GM21526 (cell line): ENCODE results near the gene ATL2.
"Not testable (repeated sequence)": the region's sequence is repeated elsewhere in the genome, so short reads cannot be mapped to it uniquely, and the experiment has no call there.

ENCODE experiments used
- ATAC-seq: cut with Tn5 transposase; IDR thresholded peaks from one replicate; pipeline ENCODE4 v1.9.1; 2021; ENCODE audit warnings: moderate library complexity; ENCODE audit not compliant: unreplicated experiment, low FRiP score

The ATL2 gene

DNA sequence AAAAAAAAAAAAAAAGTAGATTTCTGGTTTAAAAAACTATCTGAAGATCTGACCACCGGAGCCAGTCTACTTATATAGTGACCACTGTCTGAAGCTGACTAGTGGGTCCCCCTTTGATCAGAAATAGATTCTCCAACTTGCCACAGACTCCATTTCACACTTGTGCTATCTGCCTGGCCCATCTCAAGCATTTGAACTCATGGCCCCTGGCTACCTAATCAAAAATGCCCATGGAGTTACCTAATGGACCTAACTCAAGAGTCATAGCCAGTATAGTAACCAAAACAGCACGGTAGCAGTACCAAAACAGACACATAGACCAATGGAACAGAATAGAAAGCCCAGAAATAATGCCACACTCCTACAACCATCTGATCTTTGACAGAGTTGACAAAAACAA is 17.0 kb upstream of the ATL2 start:
- no peak for ATAC-seq

DNA sequence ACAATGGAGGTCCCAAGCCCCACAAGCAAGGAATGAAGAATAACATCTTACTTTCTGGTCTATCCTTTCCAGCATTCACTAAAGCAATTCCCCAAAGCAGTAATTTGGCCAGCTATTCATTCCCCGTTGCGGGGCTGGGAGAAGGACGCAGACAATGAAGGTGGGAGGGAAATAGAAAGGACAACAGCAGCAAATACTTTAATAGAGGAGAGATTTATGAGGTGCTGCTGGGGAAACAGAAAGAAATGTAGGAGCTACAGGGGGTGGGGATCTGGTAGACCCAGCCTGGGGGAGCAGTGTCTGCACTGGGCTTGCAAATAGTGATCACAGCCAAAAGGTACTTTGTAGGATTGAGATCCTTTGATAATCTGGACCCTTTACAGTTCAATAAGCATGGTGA is 13.9 kb upstream of the ATL2 start:
- ATAC-seq: no peak

GRCh38 chr2:38387887-38388286 is 10.8 kb upstream of the ATL2 start:
- ATAC-seq: no peak

DNA sequence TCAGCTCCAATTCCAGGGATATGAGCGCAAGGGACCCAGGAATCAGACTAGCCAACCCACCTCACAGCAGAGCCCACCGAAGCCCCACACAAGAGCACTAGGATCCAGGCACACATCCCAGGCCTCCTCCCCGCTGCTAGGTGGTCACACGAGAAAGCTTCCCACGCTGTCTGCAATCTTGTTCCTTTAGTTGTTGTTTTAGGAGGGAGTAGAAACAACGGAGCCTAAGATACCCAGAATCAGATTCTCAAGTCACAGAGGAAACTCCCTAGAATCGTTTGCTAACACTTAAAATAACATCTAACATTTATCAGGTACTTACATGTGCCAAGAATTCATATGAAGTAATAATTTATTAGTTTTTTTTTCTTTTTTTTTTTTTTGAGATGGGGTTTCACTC is 9.7 kb upstream of the ATL2 start:
- ATAC-seq: no peak

DNA sequence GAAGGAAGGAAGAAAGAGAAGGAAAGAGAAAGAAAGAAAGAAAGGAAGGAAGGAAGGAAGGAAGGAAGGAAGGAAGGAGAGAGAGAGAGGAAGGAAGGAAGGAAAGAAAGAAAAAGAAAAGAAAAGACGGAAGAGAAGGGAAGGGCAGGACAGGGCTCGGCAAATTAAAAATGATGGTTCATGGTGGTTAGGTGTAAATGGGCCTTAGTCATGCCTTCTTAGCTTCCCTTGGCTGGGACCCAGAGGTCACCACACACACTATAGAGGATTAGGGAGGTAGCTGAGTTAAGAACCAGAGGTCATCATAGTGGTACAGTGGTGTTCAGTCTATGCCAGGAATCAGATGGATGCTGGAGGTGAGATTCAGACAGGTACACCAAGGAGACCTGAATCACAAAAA is 9.3 kb upstream of the ATL2 start:
- ATAC-seq: no peak

DNA sequence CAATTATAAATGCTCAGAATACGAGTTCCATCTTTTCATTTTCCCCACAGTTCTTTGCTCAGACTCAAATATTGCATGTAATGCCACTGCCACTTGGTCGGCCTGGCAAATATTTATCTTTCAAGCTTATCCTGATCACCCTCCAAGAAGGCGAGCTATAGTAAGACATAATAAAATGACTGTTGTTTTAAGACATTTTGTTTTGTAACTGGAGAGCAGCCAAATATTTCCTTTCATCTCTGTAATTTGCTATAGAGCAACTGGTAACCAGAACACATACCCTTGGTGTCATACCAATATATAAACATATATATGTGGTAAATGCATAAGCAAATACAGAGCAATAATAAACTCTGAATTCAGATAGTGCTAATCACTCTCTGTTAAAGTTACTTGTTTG is 7.3 kb upstream of the ATL2 start:
- ATAC-seq: no peak

DNA sequence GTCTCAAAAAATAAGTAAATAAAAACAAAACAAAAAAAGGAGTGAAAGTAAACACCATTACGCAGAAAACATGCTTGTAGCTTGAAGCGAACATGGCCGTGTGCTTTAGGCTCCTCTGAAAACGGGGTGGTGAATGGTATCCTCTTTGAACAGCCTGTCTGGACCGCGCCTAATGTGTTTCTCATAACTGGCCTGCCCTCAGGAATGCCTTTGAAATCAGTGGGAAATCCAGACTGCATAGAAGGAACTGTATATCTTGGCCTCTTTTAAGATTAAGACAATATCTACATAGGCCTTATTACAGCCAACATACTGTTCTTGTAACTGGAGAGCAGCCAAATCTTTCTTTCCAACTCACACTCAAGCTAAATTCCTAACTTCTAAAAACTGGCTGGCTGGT is 6.7 kb upstream of the ATL2 start:
- ATAC-seq: not testable (repeated sequence)

DNA sequence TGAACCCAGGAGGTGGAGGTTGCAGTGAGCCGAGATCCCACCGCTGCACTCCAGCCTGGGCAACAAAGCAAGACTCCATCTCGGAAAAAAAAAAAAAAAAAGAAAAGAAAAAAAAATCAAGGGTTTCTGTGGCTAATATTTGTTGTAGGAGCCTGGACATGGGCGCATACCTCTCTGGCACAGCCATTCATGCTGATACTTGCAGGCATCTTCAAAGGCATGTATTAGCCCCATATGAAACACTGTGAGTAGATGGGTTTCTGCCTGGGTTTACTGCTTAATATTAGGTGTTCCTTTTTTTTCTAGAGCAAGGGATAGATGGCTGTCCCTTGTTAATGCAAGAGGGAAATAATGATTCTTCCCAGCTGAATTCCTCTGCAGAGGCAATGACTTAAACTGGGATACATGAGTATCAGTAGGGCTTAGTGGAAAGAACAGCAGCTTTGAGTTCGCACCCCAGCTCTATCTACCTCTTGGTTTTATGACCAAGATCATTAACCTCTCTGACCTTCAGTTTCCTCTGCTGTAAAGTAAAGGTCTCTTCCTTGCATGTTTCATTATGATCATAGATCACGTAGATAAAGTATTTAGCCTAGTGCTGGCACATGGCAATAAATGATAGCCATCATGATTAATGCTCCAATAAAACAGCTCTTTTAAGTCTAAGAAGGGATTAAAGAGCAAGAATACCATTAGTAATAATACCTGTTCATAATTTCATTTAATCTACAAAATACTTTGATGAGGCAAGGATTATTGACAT is 4.5 kb upstream of the ATL2 start:
- ATAC-seq: no peak

- no peak for ATAC-seq
These were observed 3.5 kb upstream of the ATL2 start for GRCh38 chr2:38380397-38381130.

- ATAC-seq: peak; percentile 60
These were observed 575 bp downstream of the ATL2 start for GRCh38 chr2:38376346-38377049.

GRCh38 chr2:38375696-38376345 is 1.3 kb downstream of the ATL2 start:
- no peak for ATAC-seq

GRCh38 chr2:38374984-38375383 is 2.1 kb downstream of the ATL2 start:
- no peak for ATAC-seq

GRCh38 chr2:38371235-38371634 is 5.8 kb downstream of the ATL2 start:
- ATAC-seq: no peak

GRCh38 chr2:38370664-38371063 is 6.4 kb downstream of the ATL2 start:
- ATAC-seq: no peak

DNA sequence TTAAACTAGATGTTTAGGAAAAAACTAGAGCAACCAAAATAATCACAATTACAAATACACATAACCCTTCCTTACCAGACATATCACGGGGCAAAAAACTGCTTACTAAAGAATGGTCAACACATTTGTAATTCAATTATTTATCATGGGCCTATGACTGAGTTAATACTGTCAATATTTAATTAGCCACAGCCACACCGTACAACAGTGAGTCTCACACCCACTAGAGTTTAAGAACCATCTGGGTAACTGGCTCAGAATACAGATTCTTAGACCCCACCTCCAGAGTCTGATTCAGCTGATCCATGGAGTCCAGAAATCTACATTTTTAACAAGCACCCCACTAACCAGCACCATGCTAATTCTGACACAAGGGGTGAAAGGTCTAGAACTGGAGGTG is 14.8 kb downstream of the ATL2 start:
- no peak for ATAC-seq

GRCh38 chr2:38360177-38360576 is 16.9 kb downstream of the ATL2 start:
- no peak for ATAC-seq

DNA sequence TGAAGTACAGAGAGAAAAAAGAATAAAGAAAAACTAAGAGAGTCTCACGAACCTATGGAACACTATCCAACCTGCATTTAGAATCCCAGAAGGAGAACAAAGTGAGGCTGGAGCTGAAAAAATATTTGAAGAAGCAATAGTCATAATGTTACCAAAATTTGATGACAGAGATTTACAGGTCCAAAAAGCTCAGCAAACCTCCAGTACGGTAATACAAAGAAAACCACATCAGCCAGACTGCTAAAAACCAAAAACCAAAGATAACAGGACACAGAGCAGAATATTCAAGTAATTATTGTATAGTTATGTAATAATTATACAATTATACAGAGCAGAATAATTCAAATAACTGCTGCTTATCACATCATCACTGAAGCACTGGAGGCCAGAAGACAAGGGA is 23.7 kb downstream of the ATL2 start:
- no peak for ATAC-seq

DNA sequence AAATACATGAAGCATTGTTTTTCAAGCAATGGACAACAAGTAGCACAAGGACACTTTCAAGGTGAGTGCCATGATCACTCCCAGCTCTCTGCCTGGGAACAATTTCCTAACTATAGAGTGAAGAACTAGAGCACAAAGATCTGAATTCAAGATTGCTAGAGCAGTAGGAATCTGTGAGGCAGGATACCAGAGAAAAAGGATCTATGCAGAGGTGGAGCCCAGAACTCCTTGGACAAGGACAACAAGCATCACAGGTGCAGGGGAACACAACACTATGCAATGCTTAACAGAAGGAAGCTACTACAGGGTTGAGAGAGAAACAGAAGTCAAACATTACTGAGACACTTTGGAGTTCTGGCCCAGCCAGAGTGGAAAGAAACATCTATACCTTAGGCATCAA is 24.7 kb downstream of the ATL2 start:
- no peak for ATAC-seq

GRCh38 chr2:38345323-38346038 is 31.6 kb downstream of the ATL2 start:
- no peak for ATAC-seq

DNA sequence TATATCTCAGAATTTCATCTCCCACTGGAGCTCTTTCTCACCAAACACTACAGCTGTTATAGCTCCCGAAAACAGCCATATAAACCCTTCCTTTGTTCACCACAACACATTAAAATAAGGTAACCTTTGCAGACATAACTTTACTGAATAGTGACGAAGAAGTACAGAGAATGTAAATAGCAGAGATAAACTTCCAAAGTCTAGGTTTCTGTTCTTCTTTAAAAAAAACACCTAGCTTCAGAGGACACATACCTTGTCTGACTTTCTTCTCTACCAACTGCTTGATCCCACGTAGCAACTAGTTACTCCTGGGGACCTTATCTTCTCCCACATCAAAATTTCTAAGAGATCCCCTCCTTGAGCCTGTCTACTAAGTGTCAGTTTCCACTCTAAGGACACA is 32.3 kb downstream of the ATL2 start:
- no peak for ATAC-seq
